COLO668 (cell line): ENCODE data around the gene FST.
A peak's percentile ranks its signal among the peaks of the same experiment; 100 is the strongest.

Source experiments
- DNase-seq: peaks from one replicate; lab custom pipeline; 2025; ENCODE audit not compliant: unreplicated experiment; lab: John Stamatoyannopoulos, UW

Gene FST

GRCh38 chr5:53480416-53481158 is at the start of gene FST:
FST (plus strand) TSS chr5:53480629; CDS start chr5:53480792, 163 bp downstream.
- peak; percentile 59 for DNase-seq

- no peak for DNase-seq
These were observed 48.8 kb upstream of the FST start for GRCh38 chr5:53431665-53432064.

- DNase-seq: no peak
These were observed 47.4 kb upstream of the FST start for GRCh38 chr5:53433026-53433425.

GRCh38 chr5:53434541-53434940 is 45.9 kb upstream of the FST start:
- DNase-seq: no peak

- DNase-seq: no peak
These were observed 43.8 kb upstream of the FST start for GRCh38 chr5:53436480-53437191.

- DNase-seq: no peak
These were observed 42.4 kb upstream of the FST start for GRCh38 chr5:53438079-53438478.

- DNase-seq: no peak
These were observed 41.6 kb upstream of the FST start for GRCh38 chr5:53438486-53439472.

- no peak for DNase-seq
These were observed 37.5 kb upstream of the FST start for GRCh38 chr5:53442961-53443360.

- no peak for DNase-seq
These were observed 34.9 kb upstream of the FST start for GRCh38 chr5:53445569-53445968.

GRCh38 chr5:53446908-53447307 is 33.5 kb upstream of the FST start:
- no peak for DNase-seq

GRCh38 chr5:53448851-53449250 is 31.6 kb upstream of the FST start:
- no peak for DNase-seq

GRCh38 chr5:53453898-53454718 is 26.3 kb upstream of the FST start:
- DNase-seq: no peak

GRCh38 chr5:53454719-53455000 is 25.8 kb upstream of the FST start:
- no peak for DNase-seq

GRCh38 chr5:53456366-53456765 is 24.1 kb upstream of the FST start:
- DNase-seq: no peak

- no peak for DNase-seq
These were observed 16.4 kb upstream of the FST start for GRCh38 chr5:53463909-53464621.

GRCh38 chr5:53464722-53465121 is 15.7 kb upstream of the FST start:
- no peak for DNase-seq

- no peak for DNase-seq
These were observed 10.3 kb upstream of the FST start for GRCh38 chr5:53469946-53470687.

- no peak for DNase-seq
These were observed 8.2 kb upstream of the FST start for GRCh38 chr5:53472279-53472678.

- DNase-seq: no peak
These were observed 7.5 kb upstream of the FST start for GRCh38 chr5:53472720-53473510.
